WTC11 (cell line): ENCODE measurements around the gene HOATZ. TPM values are rescaled to one million over a fixed set of nuclear protein-coding genes. Genes with fewer than 3 reads are reported as not detected.

Experiments
- ATAC-seq: fragments of 200-7000 bp; cut with Tn5 transposase; 2 replicates; pipeline ENCODE4 v1.10.0; 2021; ENCODE audit warnings: mild to moderate bottlenecking, moderate library complexity
- CTCF ChIA-PET: fragments of 300-600 bp; sonication (Branson Sonifier 250); formaldehyde crosslinking; loops from one replicate; lab custom pipeline; 2021; ENCODE audit warnings: antibody characterized with exemption; lab: Charles Lee
- POLR2A ChIA-PET: fragments of 350-600 bp; sonication (Branson Sonifier 250); formaldehyde crosslinking; loops from one replicate; lab custom pipeline; 2021; ENCODE audit warnings: antibody characterized with exemption; lab: Charles Lee
- DNase-seq: peaks from one replicate; pipeline ENCODE4 v3.0.0; 2021; ENCODE audit warnings: low spot score
- H3K27ac Mint-ChIP-seq: 2 replicates; pipeline ENCODE4 v1.8.0; 2021; ENCODE audit warnings: mixed read lengths
- H3K27me3 Mint-ChIP-seq: 2 replicates; pipeline ENCODE4 v1.8.0; 2021; ENCODE audit warnings: low read depth, mild to moderate bottlenecking, moderate library complexity, mixed read lengths
- H3K36me3 Mint-ChIP-seq: 2 replicates; pipeline ENCODE4 v1.8.0; 2021; ENCODE audit warnings: mixed read lengths
- H3K4me1 Mint-ChIP-seq: 2 replicates; pipeline ENCODE4 v1.8.0; 2022; ENCODE audit warnings: mixed read lengths
- H3K4me3 Mint-ChIP-seq: 2 replicates; pipeline ENCODE4 v1.8.0; 2021; ENCODE audit warnings: mild to moderate bottlenecking, moderate library complexity, mixed read lengths
- H3K9me3 Mint-ChIP-seq: 2 replicates; pipeline ENCODE4 v1.8.0; 2021; ENCODE audit warnings: mixed read lengths
- ATF1 ChIP-seq: sonication (generic); formaldehyde crosslinking; IDR thresholded peaks from 2 replicates; pipeline ENCODE4 v1.8.1; 2023; ENCODE audit warnings: mild to moderate bottlenecking, moderate library complexity, missing genetic modification reagents
- ELF4 ChIP-seq: sonication (generic); formaldehyde crosslinking; IDR thresholded peaks from 2 replicates; pipeline ENCODE4 v1.8.1; 2022; ENCODE audit warnings: low read depth, mild to moderate bottlenecking, moderate library complexity, missing genetic modification reagents
- GRHL2 ChIP-seq: fragments of 250-450 bp; sonication (Bioruptor Pico); IDR thresholded peaks from 2 replicates; pipeline ENCODE4 v1.8.0; 2022; ENCODE audit warnings: mild to moderate bottlenecking, moderate library complexity; ENCODE audit not compliant: insufficient replicate concordance, severe bottlenecking
- MXD4 ChIP-seq: fragments of 250-450 bp; sonication (Bioruptor Pico); IDR thresholded peaks from 2 replicates; pipeline ENCODE4 v1.8.0; 2021; ENCODE audit warnings: mild to moderate bottlenecking, moderate library complexity, borderline replicate concordance
- NR1H2 ChIP-seq: sonication (generic); formaldehyde crosslinking; IDR thresholded peaks from 2 replicates; pipeline ENCODE4 v1.9.0; 2021; ENCODE audit warnings: mild to moderate bottlenecking, moderate library complexity, missing genetic modification reagents
- SOX15 ChIP-seq: fragments of 250-450 bp; sonication (Bioruptor Pico); IDR thresholded peaks from 2 replicates; pipeline ENCODE4 v1.9.0; 2021; ENCODE audit warnings: mild to moderate bottlenecking
- ZBTB21 ChIP-seq: sonication (generic); formaldehyde crosslinking; IDR thresholded peaks from 2 replicates; pipeline ENCODE4 v1.8.1; 2023; ENCODE audit warnings: mild to moderate bottlenecking, missing genetic modification reagents, borderline replicate concordance
- ZNF138 ChIP-seq: sonication (generic); formaldehyde crosslinking; conservative IDR thresholded peaks from 2 replicates; pipeline ENCODE4 v1.8.1; 2022; ENCODE audit warnings: mild to moderate bottlenecking, moderate library complexity, missing genetic modification reagents
- total RNA-seq: library from RNA; stranded (reverse); gene quantifications from 3 replicates; pipeline ENCODE4 v1.2.3, GENCODE V29; 2021
- TF ChIP-seq, protein P1 (sequence below): sonication (generic); formaldehyde crosslinking; IDR thresholded peaks from 2 replicates; pipeline ENCODE4 v1.8.1; 2023; ENCODE audit warnings: mild to moderate bottlenecking, moderate library complexity, missing genetic modification reagents
- TF ChIP-seq, protein P2 (sequence below): sonication (generic); formaldehyde crosslinking; IDR thresholded peaks from 2 replicates; pipeline ENCODE4 v1.8.0; 2022; ENCODE audit warnings: mild to moderate bottlenecking, missing genetic modification reagents
- TF ChIP-seq, protein P3 (sequence below): fragments of 250-450 bp; sonication (Bioruptor Pico); conservative IDR thresholded peaks from 2 replicates; pipeline ENCODE4 v1.9.0; 2021; ENCODE audit warnings: mild to moderate bottlenecking
- TF ChIP-seq, protein P4 (sequence below): sonication (generic); formaldehyde crosslinking; IDR thresholded peaks from 2 replicates; pipeline ENCODE4 v1.8.1; 2023; ENCODE audit warnings: mild to moderate bottlenecking, missing genetic modification reagents
- TF ChIP-seq, protein P5 (sequence below): sonication (generic); formaldehyde crosslinking; IDR thresholded peaks from 2 replicates; pipeline ENCODE4 v1.8.0; 2023; ENCODE audit warnings: mild to moderate bottlenecking, missing genetic modification reagents
- TF ChIP-seq, protein P6 (sequence below): sonication (generic); formaldehyde crosslinking; IDR thresholded peaks from 2 replicates; pipeline ENCODE4 v1.8.1; 2022; ENCODE audit warnings: mild to moderate bottlenecking, missing genetic modification reagents, moderate library complexity, borderline replicate concordance
- TF ChIP-seq, protein P7 (sequence below): sonication (generic); formaldehyde crosslinking; IDR thresholded peaks from 2 replicates; pipeline ENCODE4 v1.8.1; 2022; ENCODE audit warnings: low read depth, missing genetic modification reagents, borderline replicate concordance
- TF ChIP-seq, protein P8 (sequence below): fragments of 250-450 bp; sonication (Bioruptor Pico); IDR thresholded peaks from 2 replicates; pipeline ENCODE4 v1.9.0; 2021; ENCODE audit warnings: moderate library complexity, mild to moderate bottlenecking, inconsistent platforms, borderline replicate concordance

The HOATZ gene
- total RNA-seq, 1 experiment from 2014 or later, result not detected

DNA sequence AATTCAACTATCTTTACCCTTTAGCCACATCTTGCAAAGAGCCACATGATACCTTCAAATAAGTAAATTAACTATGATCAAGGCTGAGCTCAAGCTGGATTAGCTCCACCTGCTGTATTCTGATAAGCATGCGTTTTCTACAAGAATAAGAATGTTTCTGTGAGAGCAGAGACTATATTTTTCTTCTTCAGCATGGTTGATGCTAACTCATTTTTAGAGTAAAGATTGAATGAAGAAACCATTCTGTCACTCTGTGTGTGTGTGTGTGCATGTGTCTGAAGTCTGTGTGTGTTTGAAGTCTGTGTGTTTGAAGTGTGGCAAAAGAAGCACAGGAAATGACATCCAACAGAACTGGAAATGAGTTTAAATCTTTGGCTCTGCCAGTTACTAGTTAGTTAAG, 14.0 kb downstream of the HOATZ start:
- H3K36me3 Mint-ChIP-seq, result no peaks in the 10 kb centered on the region
- no peak for DNase-seq
- TF ChIP-seq, protein P1, sequence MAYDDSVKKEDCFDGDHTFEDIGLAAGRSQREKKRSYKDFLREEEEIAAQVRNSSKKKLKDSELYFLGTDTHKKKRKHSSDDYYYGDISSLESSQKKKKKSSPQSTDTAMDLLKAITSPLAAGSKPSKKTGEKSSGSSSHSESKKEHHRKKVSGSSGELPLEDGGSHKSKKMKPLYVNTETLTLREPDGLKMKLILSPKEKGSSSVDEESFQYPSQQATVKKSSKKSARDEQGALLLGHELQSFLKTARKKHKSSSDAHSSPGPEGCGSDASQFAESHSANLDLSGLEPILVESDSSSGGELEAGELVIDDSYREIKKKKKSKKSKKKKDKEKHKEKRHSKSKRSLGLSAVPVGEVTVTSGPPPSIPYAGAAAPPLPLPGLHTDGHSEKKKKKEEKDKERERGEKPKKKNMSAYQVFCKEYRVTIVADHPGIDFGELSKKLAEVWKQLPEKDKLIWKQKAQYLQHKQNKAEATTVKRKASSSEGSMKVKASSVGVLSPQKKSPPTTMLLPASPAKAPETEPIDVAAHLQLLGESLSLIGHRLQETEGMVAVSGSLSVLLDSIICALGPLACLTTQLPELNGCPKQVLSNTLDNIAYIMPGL (CRISPR knock-in tag), result no peak
- TF ChIP-seq ZNF138 (no peak), ATF1 (CRISPR knock-in tag) (no peak), NR1H2 (CRISPR knock-in tag) (no peak), GRHL2 (CRISPR knock-in tag) (no peak), MXD4 (no peak), ELF4 (CRISPR knock-in tag) (no peak), ZBTB21 (no peak), SOX15 (CRISPR knock-in tag) (no peak)
- TF ChIP-seq, protein P2, sequence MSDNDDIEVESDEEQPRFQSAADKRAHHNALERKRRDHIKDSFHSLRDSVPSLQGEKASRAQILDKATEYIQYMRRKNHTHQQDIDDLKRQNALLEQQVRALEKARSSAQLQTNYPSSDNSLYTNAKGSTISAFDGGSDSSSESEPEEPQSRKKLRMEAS, result no peak
- TF ChIP-seq, protein P3, sequence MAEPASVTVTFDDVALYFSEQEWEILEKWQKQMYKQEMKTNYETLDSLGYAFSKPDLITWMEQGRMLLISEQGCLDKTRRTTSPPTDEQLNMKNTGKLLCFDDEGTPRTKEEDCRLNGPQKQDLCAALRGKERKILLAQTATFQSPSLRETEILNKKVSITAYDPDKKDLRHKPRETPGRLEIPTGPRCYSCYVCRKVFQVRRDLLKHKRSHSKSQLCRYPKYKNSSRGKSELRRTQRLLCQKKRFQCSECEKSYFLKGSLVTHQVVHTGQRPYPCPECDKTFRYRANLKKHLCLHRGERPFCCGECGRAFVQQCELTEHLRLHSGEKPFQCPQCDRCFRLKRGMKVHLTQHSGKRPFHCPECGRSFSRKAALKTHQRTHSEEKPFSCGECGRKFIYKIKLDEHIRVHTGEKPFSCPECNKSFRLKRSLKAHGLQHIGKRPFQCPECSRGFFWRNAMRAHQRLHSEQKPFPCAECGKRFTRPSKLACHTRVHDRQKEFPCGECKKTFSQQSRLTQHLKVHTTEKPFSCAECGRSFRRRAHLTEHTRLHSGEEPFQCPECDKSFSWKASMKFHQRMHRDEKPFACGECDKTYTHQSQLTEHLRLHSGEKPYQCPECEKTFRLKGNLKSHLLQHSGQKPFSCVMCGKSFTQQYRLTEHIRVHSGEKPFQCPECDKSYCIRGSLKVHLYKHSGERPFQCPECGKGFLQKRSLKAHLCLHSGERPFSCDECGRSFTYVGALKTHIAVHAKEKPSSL (CRISPR knock-in tag), result no peak
- TF ChIP-seq, protein P4, sequence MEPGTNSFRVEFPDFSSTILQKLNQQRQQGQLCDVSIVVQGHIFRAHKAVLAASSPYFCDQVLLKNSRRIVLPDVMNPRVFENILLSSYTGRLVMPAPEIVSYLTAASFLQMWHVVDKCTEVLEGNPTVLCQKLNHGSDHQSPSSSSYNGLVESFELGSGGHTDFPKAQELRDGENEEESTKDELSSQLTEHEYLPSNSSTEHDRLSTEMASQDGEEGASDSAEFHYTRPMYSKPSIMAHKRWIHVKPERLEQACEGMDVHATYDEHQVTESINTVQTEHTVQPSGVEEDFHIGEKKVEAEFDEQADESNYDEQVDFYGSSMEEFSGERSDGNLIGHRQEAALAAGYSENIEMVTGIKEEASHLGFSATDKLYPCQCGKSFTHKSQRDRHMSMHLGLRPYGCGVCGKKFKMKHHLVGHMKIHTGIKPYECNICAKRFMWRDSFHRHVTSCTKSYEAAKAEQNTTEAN, result no peak
- TF ChIP-seq, protein P5, sequence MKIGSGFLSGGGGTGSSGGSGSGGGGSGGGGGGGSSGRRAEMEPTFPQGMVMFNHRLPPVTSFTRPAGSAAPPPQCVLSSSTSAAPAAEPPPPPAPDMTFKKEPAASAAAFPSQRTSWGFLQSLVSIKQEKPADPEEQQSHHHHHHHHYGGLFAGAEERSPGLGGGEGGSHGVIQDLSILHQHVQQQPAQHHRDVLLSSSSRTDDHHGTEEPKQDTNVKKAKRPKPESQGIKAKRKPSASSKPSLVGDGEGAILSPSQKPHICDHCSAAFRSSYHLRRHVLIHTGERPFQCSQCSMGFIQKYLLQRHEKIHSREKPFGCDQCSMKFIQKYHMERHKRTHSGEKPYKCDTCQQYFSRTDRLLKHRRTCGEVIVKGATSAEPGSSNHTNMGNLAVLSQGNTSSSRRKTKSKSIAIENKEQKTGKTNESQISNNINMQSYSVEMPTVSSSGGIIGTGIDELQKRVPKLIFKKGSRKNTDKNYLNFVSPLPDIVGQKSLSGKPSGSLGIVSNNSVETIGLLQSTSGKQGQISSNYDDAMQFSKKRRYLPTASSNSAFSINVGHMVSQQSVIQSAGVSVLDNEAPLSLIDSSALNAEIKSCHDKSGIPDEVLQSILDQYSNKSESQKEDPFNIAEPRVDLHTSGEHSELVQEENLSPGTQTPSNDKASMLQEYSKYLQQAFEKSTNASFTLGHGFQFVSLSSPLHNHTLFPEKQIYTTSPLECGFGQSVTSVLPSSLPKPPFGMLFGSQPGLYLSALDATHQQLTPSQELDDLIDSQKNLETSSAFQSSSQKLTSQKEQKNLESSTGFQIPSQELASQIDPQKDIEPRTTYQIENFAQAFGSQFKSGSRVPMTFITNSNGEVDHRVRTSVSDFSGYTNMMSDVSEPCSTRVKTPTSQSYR (CRISPR knock-in tag), result no peak
- TF ChIP-seq, protein P6, sequence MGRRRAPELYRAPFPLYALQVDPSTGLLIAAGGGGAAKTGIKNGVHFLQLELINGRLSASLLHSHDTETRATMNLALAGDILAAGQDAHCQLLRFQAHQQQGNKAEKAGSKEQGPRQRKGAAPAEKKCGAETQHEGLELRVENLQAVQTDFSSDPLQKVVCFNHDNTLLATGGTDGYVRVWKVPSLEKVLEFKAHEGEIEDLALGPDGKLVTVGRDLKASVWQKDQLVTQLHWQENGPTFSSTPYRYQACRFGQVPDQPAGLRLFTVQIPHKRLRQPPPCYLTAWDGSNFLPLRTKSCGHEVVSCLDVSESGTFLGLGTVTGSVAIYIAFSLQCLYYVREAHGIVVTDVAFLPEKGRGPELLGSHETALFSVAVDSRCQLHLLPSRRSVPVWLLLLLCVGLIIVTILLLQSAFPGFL (CRISPR knock-in tag), result no peak
- TF ChIP-seq, protein P7, sequence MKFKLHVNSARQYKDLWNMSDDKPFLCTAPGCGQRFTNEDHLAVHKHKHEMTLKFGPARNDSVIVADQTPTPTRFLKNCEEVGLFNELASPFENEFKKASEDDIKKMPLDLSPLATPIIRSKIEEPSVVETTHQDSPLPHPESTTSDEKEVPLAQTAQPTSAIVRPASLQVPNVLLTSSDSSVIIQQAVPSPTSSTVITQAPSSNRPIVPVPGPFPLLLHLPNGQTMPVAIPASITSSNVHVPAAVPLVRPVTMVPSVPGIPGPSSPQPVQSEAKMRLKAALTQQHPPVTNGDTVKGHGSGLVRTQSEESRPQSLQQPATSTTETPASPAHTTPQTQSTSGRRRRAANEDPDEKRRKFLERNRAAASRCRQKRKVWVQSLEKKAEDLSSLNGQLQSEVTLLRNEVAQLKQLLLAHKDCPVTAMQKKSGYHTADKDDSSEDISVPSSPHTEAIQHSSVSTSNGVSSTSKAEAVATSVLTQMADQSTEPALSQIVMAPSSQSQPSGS (CRISPR knock-in tag), result no peak
- TF ChIP-seq, protein P8, sequence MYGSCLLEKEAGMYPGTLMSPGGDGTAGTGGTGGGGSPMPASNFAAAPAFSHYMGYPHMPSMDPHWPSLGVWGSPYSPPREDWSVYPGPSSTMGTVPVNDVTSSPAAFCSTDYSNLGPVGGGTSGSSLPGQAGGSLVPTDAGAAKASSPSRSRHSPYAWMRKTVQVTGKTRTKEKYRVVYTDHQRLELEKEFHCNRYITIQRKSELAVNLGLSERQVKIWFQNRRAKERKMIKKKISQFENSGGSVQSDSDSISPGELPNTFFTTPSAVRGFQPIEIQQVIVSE (CRISPR knock-in tag), result no peak
- TF ChIP-seq, all 79 proteins: peak for 0
- POLR2A ChIA-PET, result no interaction called here
- Mint-ChIP-seq H3K9me3 (no peaks in the 10 kb centered on the region), H3K4me3 (no peak overlapping the region), H3K4me1 (peaks cover 5% of the 10 kb centered on the region), H3K27me3 (no peaks in the 10 kb centered on the region; the same call in 1 of the 2 replicates), H3K27ac (no peak overlapping the region)
- ATAC-seq, result no peak
- CTCF ChIA-PET, result interaction anchor here (0.7 to 1.1 kb wide), 3 partner anchors 16 to 74 kb away, joined by 3 to 6 read pairs (median 5); no protein-coding TSS in a partner anchor
